ENCODE measurements around the gene SAMD15.

SAMD15 gene

GRCh38 chr14:77403768-77404167, 26.6 kb downstream of the SAMD15 start:
- Histone ChIP-seq H3K4me3 (replicated peaks; ENCODE audit: insufficient read depth, low read length) (no peak overlapping the region), H3K27ac (replicated peaks) (no peak overlapping the region), H3K27me3 (ENCODE audit: insufficient read depth, poor library complexity, severe bottlenecking) (no peaks in the 10 kb centered on the region)
- DNase-seq (ENCODE audit: low read depth in 1 of 2, low spot score in 1 of 2): no peak
- TF ChIP-seq REST (IDR thresholded peaks at IDR 0.05; ENCODE audit: insufficient replicate concordance, low read depth) (no peak), POLR2AphosphoS5 (IDR thresholded peaks at IDR 0.05; ENCODE audit: low read depth) (no peak), SPI1 (IDR thresholded peaks at IDR 0.05; ENCODE audit: borderline replicate concordance, low read depth) (no peak), GABPA (IDR thresholded peaks at IDR 0.05; ENCODE audit: low read depth) (no peak), CTCF (IDR thresholded peaks at IDR 0.05; ENCODE audit: insufficient read depth, low read length) (no peak)

- H3K27me3 ChIP-seq (ENCODE audit: insufficient read depth, poor library complexity, severe bottlenecking): no peaks in the 10 kb centered on the region
- TF ChIP-seq GABPA (IDR thresholded peaks at IDR 0.05; ENCODE audit: low read depth): no peak
- no peak for TF ChIP-seq POLR2AphosphoS5 (IDR thresholded peaks at IDR 0.05; ENCODE audit: low read depth)
- no peak for TF ChIP-seq CTCF (IDR thresholded peaks at IDR 0.05; ENCODE audit: insufficient read depth, low read length)
- TF ChIP-seq SPI1 (IDR thresholded peaks at IDR 0.05; ENCODE audit: borderline replicate concordance, low read depth): no peak
- TF ChIP-seq REST (IDR thresholded peaks at IDR 0.05; ENCODE audit: insufficient replicate concordance, low read depth): no peak
- H3K4me3 ChIP-seq (replicated peaks; ENCODE audit: insufficient read depth, low read length): no peak overlapping the region
- peak overlapping the region; percentile 77 for H3K27ac ChIP-seq (replicated peaks)
- no peak for DNase-seq (ENCODE audit: low read depth in 1 of 2, low spot score in 1 of 2)
Observed at GRCh38 chr14:77406086-77406485, 28.9 kb downstream of the SAMD15 start.

GRCh38 chr14:77406718-77407117, 29.5 kb downstream of the SAMD15 start:
- peak overlapping the region; percentile 77 for H3K27ac ChIP-seq (replicated peaks)
- TF ChIP-seq CTCF (IDR thresholded peaks at IDR 0.05; ENCODE audit: insufficient read depth, low read length) (no peak), REST (IDR thresholded peaks at IDR 0.05; ENCODE audit: insufficient replicate concordance, low read depth) (no peak), GABPA (IDR thresholded peaks at IDR 0.05; ENCODE audit: low read depth) (no peak), POLR2AphosphoS5 (IDR thresholded peaks at IDR 0.05; ENCODE audit: low read depth) (no peak), SPI1 (IDR thresholded peaks at IDR 0.05; ENCODE audit: borderline replicate concordance, low read depth) (no peak)
- peak; percentile 49 to 66 for DNase-seq (ENCODE audit: low read depth in 1 of 2, low spot score in 1 of 2)
- no peaks in the 10 kb centered on the region for H3K27me3 ChIP-seq (ENCODE audit: insufficient read depth, poor library complexity, severe bottlenecking)
- no peak overlapping the region for H3K4me3 ChIP-seq (replicated peaks; ENCODE audit: insufficient read depth, low read length)
